MM.1S (cell line): ENCODE results near the gene RARRES2.

Source experiments
- DNase-seq: peaks from one replicate; pipeline ENCODE4 v3.0.0-alpha.2; 2015
- H2AFZ ChIP-seq: fragments of 300-600 bp; sonication (generic); 2 replicates; pipeline ENCODE4 v1.6.0; 2016; ENCODE audit warnings: antibody characterized with exemption, low read length
- H3F3A ChIP-seq: fragments of 300-600 bp; sonication (generic); 2 replicates; pipeline ENCODE4 v1.6.1; 2016; ENCODE audit warnings: mild to moderate bottlenecking, antibody characterized with exemption, low read length, moderate library complexity, mixed read lengths; ENCODE audit not compliant: insufficient read depth
- H3K27ac ChIP-seq: fragments of 300-600 bp; sonication (generic); 2 replicates; pipeline ENCODE4 v1.5.1; 2016; ENCODE audit warnings: mild to moderate bottlenecking, low read length
- H3K27me3 ChIP-seq: fragments of 300-600 bp; sonication (generic); replicated peaks from 2 replicates; pipeline ENCODE4 v1.6.0; 2016; ENCODE audit warnings: low read length; ENCODE audit not compliant: insufficient read depth
- H3K36me3 ChIP-seq: fragments of 300-600 bp; sonication (generic); replicated peaks from 2 replicates; pipeline ENCODE4 v1.6.1; 2016; ENCODE audit warnings: mild to moderate bottlenecking, low read length, mixed read lengths; ENCODE audit not compliant: insufficient read depth
- H3K4me1 ChIP-seq: fragments of 300-600 bp; sonication (generic); 2 replicates; pipeline ENCODE4 v1.6.1; 2016; ENCODE audit warnings: low read length, mixed read lengths
- H3K4me2 ChIP-seq: fragments of 300-600 bp; sonication (generic); 2 replicates; pipeline ENCODE4 v1.6.0; 2016; ENCODE audit warnings: low read depth, low read length
- H3K4me3 ChIP-seq: fragments of 300-600 bp; sonication (generic); 2 replicates; pipeline ENCODE4 v1.5.1; 2016; ENCODE audit warnings: low read length, mixed read lengths
- H3K79me2 ChIP-seq: fragments of 300-600 bp; sonication (generic); 2 replicates; pipeline ENCODE4 v1.6.1; 2016; ENCODE audit warnings: mixed run types, low read length, mixed read lengths
- H3K9ac ChIP-seq: fragments of 300-600 bp; sonication (generic); 2 replicates; pipeline ENCODE4 v1.6.1; 2016; ENCODE audit warnings: low read length, mixed read lengths
- H3K9me2 ChIP-seq: fragments of 300-600 bp; sonication (generic); replicated peaks from 2 replicates; pipeline ENCODE4 v1.6.1; 2016; ENCODE audit warnings: mild to moderate bottlenecking, low read length, mixed read lengths; ENCODE audit not compliant: insufficient read depth
- H3K9me3 ChIP-seq: fragments of 300-600 bp; sonication (generic); replicated peaks from 2 replicates; pipeline ENCODE4 v1.6.1; 2016; ENCODE audit warnings: mild to moderate bottlenecking, low read length, mixed read lengths; ENCODE audit not compliant: insufficient read depth
- H4K20me1 ChIP-seq: fragments of 300-600 bp; sonication (generic); 2 replicates; pipeline ENCODE4 v1.6.1; 2016; ENCODE audit warnings: mild to moderate bottlenecking, low read length, moderate library complexity, mixed read lengths; ENCODE audit not compliant: insufficient read depth
- CTCF ChIP-seq: fragments of 300-600 bp; sonication (generic); IDR thresholded peaks from 2 replicates; pipeline ENCODE4 v1.5.1; 2016; ENCODE audit warnings: antibody characterized with exemption, low read length, mixed read lengths
- EZH2 ChIP-seq: fragments of 300-600 bp; sonication (generic); optimal IDR thresholded peaks from 2 replicates; pipeline ENCODE3; 2017; ENCODE audit warnings: low read depth, mild to moderate bottlenecking, antibody characterized with exemption, low read length, mixed read lengths
- EZH2phosphoT487 ChIP-seq: fragments of 300-600 bp; sonication (generic); IDR thresholded peaks from 2 replicates; pipeline ENCODE4 v1.6.1; 2018; ENCODE audit warnings: antibody characterized with exemption, low read length

The RARRES2 gene

GRCh38 chr7:150361807-150362621, 20.6 kb upstream of the RARRES2 start:
- H3K9me2 ChIP-seq, result no peaks in the 10 kb centered on the region
- H3K27me3 ChIP-seq, result no peaks in the 10 kb centered on the region
- H3K9ac ChIP-seq, result no peak overlapping the region
- TF ChIP-seq CTCF, result no peak
- TF ChIP-seq EZH2, result no peak
- no peak for TF ChIP-seq EZH2phosphoT487
- no peaks in the 10 kb centered on the region for H3K9me3 ChIP-seq
- DNase-seq, result no peak
- H3K79me2 ChIP-seq, result no peaks in the 10 kb centered on the region
- no peak overlapping the region for H3K4me3 ChIP-seq
- peaks cover 29% of the 10 kb centered on the region for H3K4me1 ChIP-seq
- peaks cover 23% of the 10 kb centered on the region for H3F3A ChIP-seq
- H3K4me2 ChIP-seq, result no peak overlapping the region
- no peak overlapping the region for H3K27ac ChIP-seq
- H4K20me1 ChIP-seq, result no peaks in the 10 kb centered on the region
- no peak overlapping the region for H2AFZ ChIP-seq
- H3K36me3 ChIP-seq, result no peaks in the 10 kb centered on the region

- Histone ChIP-seq H3K9ac (no peak overlapping the region), H3F3A (peaks cover 23% of the 10 kb centered on the region), H3K9me2 (no peaks in the 10 kb centered on the region), H3K79me2 (no peaks in the 10 kb centered on the region), H3K27ac (no peak overlapping the region), H2AFZ (no peak overlapping the region), H3K4me3 (no peak overlapping the region), H3K9me3 (no peaks in the 10 kb centered on the region), H3K36me3 (no peaks in the 10 kb centered on the region), H3K27me3 (no peaks in the 10 kb centered on the region), H4K20me1 (no peaks in the 10 kb centered on the region), H3K4me2 (no peak overlapping the region), H3K4me1 (peaks cover 30% of the 10 kb centered on the region)
- DNase-seq, result no peak
- TF ChIP-seq EZH2, result no peak
- no peak for TF ChIP-seq EZH2phosphoT487
Observed at GRCh38 chr7:150361402-150361801, 20.0 kb upstream of the RARRES2 start.

GRCh38 chr7:150360363-150361058, 19.1 kb upstream of the RARRES2 start:
- no peak for DNase-seq

More at GRCh38 chr7:150360363-150361058, 19.1 kb upstream of the RARRES2 start:
- no peak overlapping the region for H3K9ac ChIP-seq
- H3F3A ChIP-seq, result peaks cover 23% of the 10 kb centered on the region
- no peaks in the 10 kb centered on the region for H3K27me3 ChIP-seq
- H3K9me3 ChIP-seq, result no peaks in the 10 kb centered on the region
- H3K27ac ChIP-seq, result no peak overlapping the region
- peaks cover 31% of the 10 kb centered on the region for H3K4me1 ChIP-seq
- H2AFZ ChIP-seq, result no peak overlapping the region
- TF ChIP-seq EZH2, result no peak
- TF ChIP-seq CTCF, result no peak
- no peak for TF ChIP-seq EZH2phosphoT487
- no peak overlapping the region for H3K4me3 ChIP-seq
- H3K9me2 ChIP-seq, result no peaks in the 10 kb centered on the region
- H3K4me2 ChIP-seq, result no peak overlapping the region
- H3K36me3 ChIP-seq, result no peaks in the 10 kb centered on the region
- H3K79me2 ChIP-seq, result no peaks in the 10 kb centered on the region
- H4K20me1 ChIP-seq, result no peaks in the 10 kb centered on the region
